Liver (tissue), 9 donors: Measurements from ENCODE around the gene LEMD1. TPM values are rescaled to one million over a fixed set of nuclear protein-coding genes. Genes with fewer than 3 reads are reported as not detected.

Source experiments
- DNase-seq: peaks from one replicate; pipeline ENCODE4 v3.0.0-alpha.2; 2017; ENCODE audit warnings: low spot score
- H3K27ac ChIP-seq, 2 donors: one replicate each; pipeline ENCODE4 v1.7.0; 2013; ENCODE audit warnings: inconsistent platforms in 2 of 2, low read length in 2 of 2, control low read depth in 1 of 2, low read depth in 1 of 2, mild to moderate bottlenecking in 1 of 2
- H3K27me3 ChIP-seq, 4 donors: one replicate each; pipeline versions ENCODE4 v1.6.1 to v1.7.0; 2013; ENCODE audit warnings: low read length in 3 of 4, inconsistent platforms in 1 of 4, mild to moderate bottlenecking in 1 of 4, moderate library complexity in 1 of 4; ENCODE audit not compliant: control insufficient read depth in 4 of 4, insufficient read depth in 4 of 4
- H3K36me3 ChIP-seq, 4 donors: one replicate each; pipeline versions ENCODE4 v1.6.1 to v1.7.0; 2013; ENCODE audit warnings: low read length in 3 of 4, mild to moderate bottlenecking in 3 of 4, low read depth in 1 of 4, moderate library complexity in 1 of 4; ENCODE audit not compliant: control insufficient read depth in 4 of 4, insufficient read depth in 3 of 4
- H3K4me1 ChIP-seq, 4 donors: one replicate each; pipeline versions ENCODE4 v1.6.1 to v1.7.0; 2013; ENCODE audit warnings: low read length in 3 of 4, mild to moderate bottlenecking in 3 of 4, moderate library complexity in 1 of 4; ENCODE audit not compliant: control insufficient read depth in 4 of 4, insufficient read depth in 4 of 4
- H3K4me3 ChIP-seq, 3 donors: one replicate each; pipeline versions ENCODE4 v1.6.1 to v1.7.0; 2013; ENCODE audit warnings: low read length in 3 of 3, control low read depth in 1 of 3, low read depth in 1 of 3, mild to moderate bottlenecking in 1 of 3
- H3K9ac ChIP-seq, 2 donors: one replicate each; pipeline ENCODE4 v1.7.0; 2013; ENCODE audit warnings: low read length in 2 of 2, mild to moderate bottlenecking in 2 of 2, moderate library complexity in 2 of 2, control low read depth in 1 of 2, low read depth in 1 of 2
- H3K9me3 ChIP-seq, 4 donors: one replicate each; pipeline versions ENCODE4 v1.6.1 to v1.7.0; 2013; ENCODE audit warnings: low read length in 3 of 4; ENCODE audit not compliant: control insufficient read depth in 4 of 4
- ATF3 ChIP-seq: IDR thresholded peaks from 2 replicates; pipeline ENCODE4 v1.6.1; 2016; ENCODE audit warnings: antibody characterized with exemption
- EGR1 ChIP-seq, 2 donors: IDR thresholded peaks; 2 replicates each; pipeline ENCODE4 v1.6.1; 2016 to 2018; ENCODE audit warnings: antibody characterized with exemption in 2 of 2, low read depth in 2 of 2
- FOXA1 ChIP-seq: IDR thresholded peaks from 2 replicates; pipeline ENCODE4 v1.6.1; 2016; ENCODE audit warnings: antibody characterized with exemption
- FOXA2 ChIP-seq: IDR thresholded peaks from 2 replicates; pipeline ENCODE4 v1.6.1; 2016; ENCODE audit warnings: antibody characterized with exemption
- GABPA ChIP-seq, 2 donors: IDR thresholded peaks in 1 of 2; conservative IDR thresholded peaks in 1 of 2; 2 replicates each; pipeline ENCODE4 v1.6.1; 2016; ENCODE audit warnings: antibody characterized with exemption in 2 of 2, mild to moderate bottlenecking in 1 of 2, moderate library complexity in 1 of 2
- HNF4A ChIP-seq, 2 donors: conservative IDR thresholded peaks; 2 replicates each; pipeline ENCODE4 v1.6.1; 2016; ENCODE audit warnings: antibody characterized with exemption in 2 of 2, mild to moderate bottlenecking in 2 of 2
- HNF4G ChIP-seq: IDR thresholded peaks from 2 replicates; pipeline ENCODE4 v1.6.1; 2016; ENCODE audit warnings: antibody characterized with exemption
- JUND ChIP-seq, 2 donors: IDR thresholded peaks; 2 replicates each; pipeline ENCODE4 v1.6.1; 2016; ENCODE audit warnings: antibody characterized with exemption in 2 of 2
- NR2F2 ChIP-seq: IDR thresholded peaks from 2 replicates; pipeline ENCODE4 v1.6.1; 2016; ENCODE audit warnings: antibody characterized with exemption
- RAD21 ChIP-seq, 2 donors: IDR thresholded peaks; 2 replicates each; pipeline ENCODE4 v1.6.1; 2016; ENCODE audit warnings: antibody characterized with exemption in 2 of 2, mild to moderate bottlenecking in 2 of 2
- RXRA ChIP-seq, 2 donors: IDR thresholded peaks; 2 replicates each; pipeline ENCODE4 v1.6.1; 2017 to 2018; ENCODE audit warnings: antibody characterized with exemption in 2 of 2, mild to moderate bottlenecking in 1 of 2
- TAF1 ChIP-seq: conservative IDR thresholded peaks from 2 replicates; pipeline ENCODE4 v1.6.1; 2016; ENCODE audit warnings: antibody characterized with exemption, mild to moderate bottlenecking
- YY1 ChIP-seq: IDR thresholded peaks from 2 replicates; pipeline ENCODE4 v1.6.1; 2016; ENCODE audit warnings: antibody characterized with exemption, mild to moderate bottlenecking
- ZBTB33 ChIP-seq: IDR thresholded peaks from 2 replicates; pipeline ENCODE4 v1.6.1; 2016; ENCODE audit warnings: antibody characterized with exemption
- WGBS: extraction: QIAGEN DNeasy Blood & Tissue Kit; methylation state at CpG from one replicate; pipeline ENCODE4 v1.1.7; 2013; 5-methylcytosine and 5-hydroxymethylcytosine counted together
- polyA plus RNA-seq, 2 donors: library from polyadenylated mRNA; stranded (reverse) in 1 of 2; unstranded in 1 of 2; fragments of 200-250 nt in 1 of 2; fragments of >200 nt in 1 of 2; fragmentation: Nextera tagmentation in 1 of 2; extraction: Ambion mirVana in 1 of 2; gene quantifications; one replicate each; pipeline versions ENCODE4 v1.2.1 to v1.2.3, GENCODE V29; 2013 to 2015
- total RNA-seq, 2 donors: library from RNA; depleted of rRNA; stranded (reverse); fragments of >200 nt; gene quantifications; one replicate each; pipeline ENCODE4 v1.2.3, GENCODE V29; 2014
- TF ChIP-seq, protein P1 (sequence below): IDR thresholded peaks from 2 replicates; pipeline ENCODE4 v1.6.1; 2016; ENCODE audit warnings: antibody characterized with exemption
- TF ChIP-seq, protein P2 (sequence below): fragments of 150-350 bp; IDR thresholded peaks from 2 replicates; pipeline ENCODE4 v1.5.1; 2017; ENCODE audit warnings: improper control_type of control experiment, low read depth, low read length; ENCODE audit not compliant: missing input control
- donor health status: healthy.
- donor health status: healthy.
- donor health status: healthy.
- donor health status: healthy.
- donor health status: healthy.

Gene LEMD1
- total and polyA plus RNA-seq, 4 donors, result not detected

GRCh38 chr1:205449254-205449749, 27.4 kb upstream of the LEMD1 start:
- 85% methylated on average over 4 of the region's 4 CpGs for WGBS
- H3K27me3 ChIP-seq, result peaks cover under 1 to 8% (median 5%) of the 10 kb centered on the region in 4 donors
- H3K36me3 ChIP-seq, result no peaks in the 10 kb centered on the region
- H3K9me3 ChIP-seq, result no peaks in the 10 kb centered on the region
- no peak overlapping the region for H3K27ac ChIP-seq
- no peak for DNase-seq
- H3K4me3 ChIP-seq, result no peak overlapping the region
- H3K9ac ChIP-seq, result no peak overlapping the region
- H3K4me1 ChIP-seq, result no peaks in the 10 kb centered on the region
- TF ChIP-seq, protein P1, sequence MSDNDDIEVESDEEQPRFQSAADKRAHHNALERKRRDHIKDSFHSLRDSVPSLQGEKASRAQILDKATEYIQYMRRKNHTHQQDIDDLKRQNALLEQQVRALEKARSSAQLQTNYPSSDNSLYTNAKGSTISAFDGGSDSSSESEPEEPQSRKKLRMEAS, result no peak
- no peak for TF ChIP-seq HNF4A (conservative IDR thresholded peaks at IDR 0.05)
- TF ChIP-seq, protein P2, sequence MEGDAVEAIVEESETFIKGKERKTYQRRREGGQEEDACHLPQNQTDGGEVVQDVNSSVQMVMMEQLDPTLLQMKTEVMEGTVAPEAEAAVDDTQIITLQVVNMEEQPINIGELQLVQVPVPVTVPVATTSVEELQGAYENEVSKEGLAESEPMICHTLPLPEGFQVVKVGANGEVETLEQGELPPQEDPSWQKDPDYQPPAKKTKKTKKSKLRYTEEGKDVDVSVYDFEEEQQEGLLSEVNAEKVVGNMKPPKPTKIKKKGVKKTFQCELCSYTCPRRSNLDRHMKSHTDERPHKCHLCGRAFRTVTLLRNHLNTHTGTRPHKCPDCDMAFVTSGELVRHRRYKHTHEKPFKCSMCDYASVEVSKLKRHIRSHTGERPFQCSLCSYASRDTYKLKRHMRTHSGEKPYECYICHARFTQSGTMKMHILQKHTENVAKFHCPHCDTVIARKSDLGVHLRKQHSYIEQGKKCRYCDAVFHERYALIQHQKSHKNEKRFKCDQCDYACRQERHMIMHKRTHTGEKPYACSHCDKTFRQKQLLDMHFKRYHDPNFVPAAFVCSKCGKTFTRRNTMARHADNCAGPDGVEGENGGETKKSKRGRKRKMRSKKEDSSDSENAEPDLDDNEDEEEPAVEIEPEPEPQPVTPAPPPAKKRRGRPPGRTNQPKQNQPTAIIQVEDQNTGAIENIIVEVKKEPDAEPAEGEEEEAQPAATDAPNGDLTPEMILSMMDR, result no peak

- Histone ChIP-seq H3K27ac (no peak overlapping the region), H3K9ac (no peak overlapping the region), H3K4me1 (no peaks in the 10 kb centered on the region), H3K36me3 (no peaks in the 10 kb centered on the region), H3K27me3 (peaks cover 0 to 8% (median 4%) of the 10 kb centered on the region in 4 donors), H3K4me3 (no peak overlapping the region), H3K9me3 (no peaks in the 10 kb centered on the region)
- DNase-seq, result no peak
- whole genome bisulfite sequencing, result 86% methylated on average over 6 of the region's 6 CpGs
- no peak for TF ChIP-seq FOXA1
- TF ChIP-seq RAD21 (IDR thresholded peaks at IDR 0.05), result no peak
- no peak for TF ChIP-seq RXRA (IDR thresholded peaks at IDR 0.05)
- TF ChIP-seq HNF4A (conservative IDR thresholded peaks at IDR 0.05), result no peak
- no peak for TF ChIP-seq FOXA2
- no peak for TF ChIP-seq JUND (IDR thresholded peaks at IDR 0.05)
- TF ChIP-seq ZBTB33, result no peak
- TF ChIP-seq YY1, result no peak
- TF ChIP-seq ATF3, result no peak
- TF ChIP-seq, protein P1, result no peak
- TF ChIP-seq HNF4G, result no peak
- TF ChIP-seq, protein P2, result no peak
- no peak for TF ChIP-seq NR2F2
- no peak for TF ChIP-seq TAF1
- no peak for TF ChIP-seq GABPA (IDR thresholded peaks at IDR 0.05 in 1 of 2, conservative IDR thresholded peaks at IDR 0.05 in 1 of 2)
- no peak for TF ChIP-seq EGR1 (IDR thresholded peaks at IDR 0.05; ENCODE audit: low read depth in 2 of 2)
Measured at GRCh38 chr1:205448540-205449253, 26.8 kb upstream of the LEMD1 start.
